OCI-LY1 (cell line): ENCODE results near the gene CSE1L.

ENCODE experiments used
- CTCF ChIP-seq: fragments of 200-600 bp; sonication (generic), shearing (Covaris generic); IDR thresholded peaks from 2 replicates; pipeline ENCODE4 v1.5.1; 2017; ENCODE audit warnings: mild to moderate bottlenecking, antibody characterized with exemption, low read length, moderate library complexity, mixed read lengths
- EZH2 ChIP-seq: fragments of 200-600 bp; sonication (generic), shearing (Covaris generic); IDR thresholded peaks from 2 replicates; pipeline ENCODE4 v1.8.0; 2017; ENCODE audit warnings: borderline replicate concordance, mixed run types, mild to moderate bottlenecking, antibody characterized with exemption, low read length, moderate library complexity, mixed read lengths

DNA sequence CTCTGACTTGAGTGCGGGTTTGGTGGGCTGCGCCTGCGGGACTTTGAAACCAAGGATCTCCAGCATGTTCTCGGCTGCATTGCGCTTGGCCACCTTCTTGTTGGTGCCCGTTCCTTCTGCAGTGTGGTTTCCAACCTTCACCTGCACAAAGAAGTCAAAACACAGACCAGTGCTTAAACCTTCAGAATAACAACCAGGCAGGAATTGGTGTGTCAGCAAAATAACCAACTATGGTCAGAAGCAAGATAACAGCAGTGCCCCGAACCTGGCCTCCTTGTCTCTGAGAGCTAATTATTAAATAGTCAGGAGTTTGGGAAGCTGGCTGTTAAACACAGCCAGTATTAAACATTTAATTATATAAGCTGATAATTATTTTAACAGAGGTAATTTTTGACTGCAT lies 73.9 kb downstream of the CSE1L start:
- no peak for TF ChIP-seq EZH2
- no peak for TF ChIP-seq CTCF
